Endothelial cell of umbilical vein (primary cell): Measurements from ENCODE around the gene MT3. TPM values are rescaled to one million over a fixed set of nuclear protein-coding genes. Genes with fewer than 3 reads are reported as not detected.

ENCODE experiments used
- BruUV-seq: library from RNA; stranded (reverse); fragments of 400-500 nt; replicated peaks from 2 replicates; lab custom pipeline; 2021; lab: Mats Ljungman, UMichigan
- CTCF ChIA-PET: fragments of 300-600, 350-600 bp; sonication (Branson Sonifier 250); formaldehyde crosslinking; loops from one replicate; lab custom pipeline; 2021; ENCODE audit warnings: antibody characterized with exemption, inconsistent platforms; lab: Charles Lee
- POLR2A ChIA-PET: fragments of 300-600, 350-600 bp; sonication (Branson Sonifier 250); formaldehyde crosslinking; loops from one replicate; lab custom pipeline; 2021; ENCODE audit warnings: antibody characterized with exemption, inconsistent platforms; lab: Charles Lee
- DNase-seq: peaks from one replicate; pipeline ENCODE4 v3.0.0-alpha.2; 2011; ENCODE audit warnings: low read depth, low spot score
- FAIRE-seq: peaks from 2 replicates; lab custom pipeline; 2011; peaks lifted over from hg19 to GRCh38; lab: Jason Lieb, UNC
- H2AFZ ChIP-seq: 2 replicates; pipeline ENCODE4 v1.6.0; 2012; ENCODE audit warnings: low read depth, low read length, control low read depth, inconsistent platforms
- H3K27ac ChIP-seq: 2 replicates; pipeline ENCODE4 v1.5.1; 2011; ENCODE audit warnings: low read depth, mild to moderate bottlenecking, control low read depth, low read length, moderate library complexity; ENCODE audit not compliant: insufficient read depth
- H3K27me3 ChIP-seq, 2 experiments: 2 replicates each; pipeline versions ENCODE4 v1.6.0 to v1.6.1; 2011; ENCODE audit warnings: low read length in 2 of 2, mixed read lengths in 1 of 2; ENCODE audit not compliant: control insufficient read depth in 2 of 2, insufficient read depth in 2 of 2
- H3K36me3 ChIP-seq, 2 experiments: 2 replicates in 1 of 2; 3 replicates in 1 of 2; pipeline ENCODE4 v1.5.1; 2011; ENCODE audit warnings: low read length in 2 of 2, mild to moderate bottlenecking in 1 of 2, moderate library complexity in 1 of 2; ENCODE audit not compliant: control insufficient read depth in 2 of 2, insufficient read depth in 2 of 2; ENCODE audit errors: extremely low read depth in 1 of 2
- H3K4me1 ChIP-seq: 3 replicates; pipeline ENCODE4 v1.5.1; 2011; ENCODE audit warnings: mild to moderate bottlenecking, low read length; ENCODE audit not compliant: control insufficient read depth, insufficient read depth; ENCODE audit errors: extremely low read depth
- H3K4me2 ChIP-seq: 2 replicates; pipeline ENCODE4 v1.6.1; 2011; ENCODE audit warnings: low read length, control low read depth, mixed read lengths; ENCODE audit not compliant: insufficient read depth
- H3K4me3 ChIP-seq, 3 experiments: fragments of 200-600 bp in 1 of 3; sonication (generic), shearing (Covaris generic) in 1 of 3; replicated peaks in 1 of 3; 2 replicates each; pipeline ENCODE4 v1.5.1; 2011 to 2016; ENCODE audit warnings: control low read depth in 3 of 3, low read length in 3 of 3, mild to moderate bottlenecking in 2 of 3, inconsistent platforms in 1 of 3, low read depth in 1 of 3, moderate library complexity in 1 of 3; ENCODE audit not compliant: insufficient read depth in 1 of 3
- H3K79me2 ChIP-seq: 2 replicates; pipeline ENCODE4 v1.6.0; 2012; ENCODE audit warnings: low read length, inconsistent platforms; ENCODE audit not compliant: control insufficient read depth, insufficient read depth
- H3K9ac ChIP-seq: replicated peaks from 2 replicates; pipeline ENCODE3; 2011; ENCODE audit warnings: low read length, control low read depth; ENCODE audit not compliant: insufficient read depth; ENCODE audit errors: extremely low read depth
- H3K9me1 ChIP-seq: replicated peaks from 3 replicates; pipeline ENCODE4 v1.6.0; 2011; ENCODE audit warnings: mild to moderate bottlenecking, low read length; ENCODE audit not compliant: control insufficient read depth, insufficient read depth; ENCODE audit errors: extremely low read depth
- H3K9me3 ChIP-seq: replicated peaks from 2 replicates; pipeline ENCODE4 v1.5.1; 2012; ENCODE audit warnings: low read length, inconsistent platforms; ENCODE audit not compliant: control insufficient read depth, insufficient read depth
- H4K20me1 ChIP-seq: replicated peaks from 2 replicates; pipeline ENCODE3; 2011; ENCODE audit warnings: mild to moderate bottlenecking, low read length; ENCODE audit not compliant: control insufficient read depth, insufficient read depth; ENCODE audit errors: extremely low read depth
- CTCF ChIP-seq, 2 donors: IDR thresholded peaks; 1 replicate in 1 of 2; 2 replicates in 1 of 2; pipeline ENCODE4 v1.5.1; 2011; ENCODE audit warnings: low read length in 2 of 2, mild to moderate bottlenecking in 2 of 2, moderate library complexity in 2 of 2, control low read depth in 1 of 2, inconsistent platforms in 1 of 2, low read depth in 1 of 2; ENCODE audit not compliant: insufficient read depth in 1 of 2; ENCODE audit errors: extremely low read depth in 1 of 2
- EZH2 ChIP-seq: IDR thresholded peaks from 2 replicates; pipeline ENCODE4 v1.6.1; 2012; ENCODE audit warnings: borderline replicate concordance, low read depth, mild to moderate bottlenecking, moderate library complexity, low read length, inconsistent platforms; ENCODE audit not compliant: severe bottlenecking
- FOS ChIP-seq: IDR thresholded peaks from 2 replicates; pipeline ENCODE4 v1.6.1; 2011; ENCODE audit warnings: mild to moderate bottlenecking, low read length, moderate library complexity, borderline replicate concordance; ENCODE audit not compliant: insufficient read depth
- GATA2 ChIP-seq: IDR thresholded peaks from 2 replicates; pipeline ENCODE4 v1.7.0; 2011; ENCODE audit warnings: low read depth, mild to moderate bottlenecking, moderate library complexity, mixed read lengths, low read length; ENCODE audit not compliant: insufficient read length, insufficient read depth
- JUN ChIP-seq: IDR thresholded peaks from 2 replicates; pipeline ENCODE4 v1.6.1; 2011; ENCODE audit warnings: borderline replicate concordance, low read depth; ENCODE audit not compliant: insufficient read length, insufficient read depth
- MYC ChIP-seq: IDR thresholded peaks from one replicate; pipeline ENCODE4 v1.6.1; 2011; ENCODE audit warnings: mild to moderate bottlenecking, low read depth, low read length
- POLR2A ChIP-seq: IDR thresholded peaks from 2 replicates; pipeline ENCODE4 v1.6.1; 2012; ENCODE audit warnings: low read depth, mild to moderate bottlenecking, control low read depth, low read length
- POLR2AphosphoS5 ChIP-seq: IDR thresholded peaks from 2 replicates; pipeline ENCODE4 v1.6.1; 2012; ENCODE audit warnings: low read depth, mild to moderate bottlenecking, control low read depth, low read length, moderate library complexity; ENCODE audit not compliant: insufficient read depth
- dilution Hi-C: fragments of 300-500 bp; cut with MboI; formaldehyde crosslinking; loops from one replicate; pipeline ENCODE4 v1.15.0; 2019; ENCODE audit warnings: low sequenced_read_pairs; ENCODE audit not compliant: extremely low pct_ligation_motif_present
- intact Hi-C: fragments of 100-400 bp; cut with micrococcal nuclease; formaldehyde crosslinking; loops from one replicate; pipeline ENCODE4 v1.10.0; 2022
- polyA plus RNA-seq, 4 experiments: library from polyadenylated mRNA; depleted of rRNA in 3 of 4; stranded (reverse) in 3 of 4; unstranded in 1 of 4; fragments of >200 nt; gene quantifications; 2 replicates each; pipeline versions ENCODE4 v1.2.1 to v1.2.3, GENCODE V29; 2011 to 2012; ENCODE audit warnings: missing spikeins in 1 of 4
- total RNA-seq: library from RNA; stranded (reverse); gene quantifications from 2 replicates; pipeline ENCODE4 v1.2.3, GENCODE V29; 2021
- TF ChIP-seq, protein P1 (sequence below): IDR thresholded peaks from 2 replicates; pipeline ENCODE4 v1.6.1; 2011; ENCODE audit not compliant: insufficient read depth, insufficient read length

Gene MT3
- total and polyA plus RNA-seq, 2 donors (not counting 3 experiments of a cell fraction or from before 2014, with no cell fraction given), result not detected

DNA sequence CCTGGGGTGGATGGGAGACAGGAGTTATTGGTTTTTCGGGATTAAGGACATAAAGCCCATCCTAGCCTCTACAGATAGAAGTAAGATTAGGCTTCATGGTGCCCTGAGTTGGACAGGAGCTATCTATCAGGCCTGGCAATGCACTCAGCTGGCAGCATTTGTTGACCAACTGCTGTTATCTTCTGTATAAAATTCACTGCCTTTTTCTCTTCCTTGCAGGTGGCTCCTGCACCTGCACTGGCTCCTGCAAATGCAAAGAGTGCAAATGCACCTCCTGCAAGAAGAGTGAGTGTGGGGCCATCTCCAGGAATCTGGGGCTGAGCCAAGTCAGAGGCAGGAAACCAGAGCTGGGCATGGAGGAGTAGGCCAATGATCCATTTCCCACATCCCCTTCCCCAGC lies 49.7 kb downstream of the MT3 start:
- intact Hi-C loops (loop anchor here (2.0 kb wide), 1 partner anchor 44 kb away; the partner anchor contains the start of gene MT1X), dilution Hi-C loops (no loop called here)
- ChIA-PET CTCF (interaction anchor here (1.0 to 1.7 kb wide), 4 partner anchors 16 to 62 kb away, joined by 3 to 6 read pairs (median 4); partner anchors contain the start of gene MT2A), POLR2A (no interaction called here)
- Histone ChIP-seq H3K79me2 (no peaks in the 10 kb centered on the region), H3K4me1 (peaks cover 18% of the 10 kb centered on the region), H3K9ac (no peak overlapping the region), H3K9me3 (no peaks in the 10 kb centered on the region), H3K36me3 (no peaks in the 10 kb centered on the region), H3K9me1 (no peaks in the 10 kb centered on the region), H4K20me1 (no peaks in the 10 kb centered on the region), H3K27me3 (peaks cover 36 to 50% of the 10 kb centered on the region in 2 experiments), H3K4me2 (no peak overlapping the region), H3K4me3 (no peak overlapping the region), H2AFZ (no peak overlapping the region), H3K27ac (no peak overlapping the region)
- TF ChIP-seq EZH2 (no peak), FOS (no peak), POLR2A (no peak), GATA2 (no peak), JUN (no peak), MYC (no peak), POLR2AphosphoS5 (no peak), CTCF (IDR thresholded peaks at IDR 0.05; ENCODE audit: extremely low read depth in 1 of 2, insufficient read depth in 1 of 2, low read depth in 1 of 2, low read length in 2 of 2) (no peak)
- TF ChIP-seq, protein P1, sequence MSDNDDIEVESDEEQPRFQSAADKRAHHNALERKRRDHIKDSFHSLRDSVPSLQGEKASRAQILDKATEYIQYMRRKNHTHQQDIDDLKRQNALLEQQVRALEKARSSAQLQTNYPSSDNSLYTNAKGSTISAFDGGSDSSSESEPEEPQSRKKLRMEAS, result no peak
- no peak for DNase-seq
- FAIRE-seq, result no peak
- no TSS peak for BruUV-seq
